ENCODE measurements around the gene TEC. TPM values are rescaled to one million over a fixed set of nuclear protein-coding genes. Genes with fewer than 3 reads are reported as not detected.
A peak's percentile ranks its signal among the peaks of the same experiment; 100 is the strongest.

TEC gene
- total RNA-seq, 1 donor from 2014 or later: 3.4 TPM

DNA sequence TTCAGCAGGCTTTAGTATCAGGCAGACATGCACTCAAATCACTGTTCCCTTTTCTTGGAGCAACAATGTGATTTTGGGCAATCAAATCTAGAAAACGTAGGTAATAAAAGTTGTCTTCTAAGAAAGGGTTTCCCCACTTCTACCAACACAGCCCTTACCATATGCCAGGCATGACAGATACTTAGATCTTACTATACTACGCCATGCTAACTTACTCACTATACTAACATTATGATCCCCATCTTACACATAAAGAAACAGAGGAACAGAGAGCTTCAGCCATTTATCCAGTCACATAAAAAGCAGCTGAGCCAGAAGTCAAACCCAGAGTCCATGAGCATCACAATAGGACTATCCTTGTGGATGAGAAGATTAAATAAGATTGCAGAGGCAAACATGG, 144.8 kb downstream of the TEC start:
- DNase-seq (ENCODE audit: low spot score): no peak

DNA sequence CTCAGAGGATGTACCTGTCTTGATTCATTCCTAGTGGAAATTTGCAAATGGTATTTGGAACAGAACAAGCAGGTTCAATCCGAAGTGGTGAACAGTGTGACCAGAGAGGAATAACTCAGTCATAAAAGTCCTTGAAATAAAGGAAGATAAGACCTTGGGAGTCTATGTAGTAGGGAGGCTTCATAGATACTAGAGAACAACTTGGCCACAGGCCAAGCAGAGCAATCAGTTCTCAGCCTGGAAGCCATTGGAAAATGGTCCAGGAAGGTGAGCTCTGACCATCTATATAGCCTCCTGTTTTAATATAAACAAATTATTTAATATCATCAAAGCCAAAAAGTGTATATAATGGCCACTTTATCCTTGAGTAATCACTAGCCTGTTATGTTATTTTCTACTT, 146.9 kb downstream of the TEC start:
- no peak for DNase-seq (ENCODE audit: low spot score)

DNA sequence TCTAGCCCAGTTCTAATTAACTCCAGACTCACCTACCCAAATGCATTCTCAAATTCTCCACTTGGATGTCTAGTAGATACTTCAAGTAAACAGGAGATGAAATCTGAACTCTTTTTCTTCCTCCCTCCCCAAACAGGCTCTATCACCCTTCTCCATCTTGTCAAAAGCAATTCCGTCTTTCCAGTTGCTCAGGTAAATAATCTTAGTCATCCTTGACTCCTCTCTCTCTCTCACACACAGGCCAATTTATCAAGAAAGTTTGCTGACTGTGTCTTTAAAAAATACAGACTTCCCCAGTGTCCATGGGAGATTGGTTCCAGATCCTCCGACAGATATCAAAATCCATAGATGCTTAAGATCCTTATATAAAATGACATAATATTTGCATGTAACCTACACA, 148.5 kb downstream of the TEC start:
- no peak for DNase-seq (ENCODE audit: low spot score)

DNA sequence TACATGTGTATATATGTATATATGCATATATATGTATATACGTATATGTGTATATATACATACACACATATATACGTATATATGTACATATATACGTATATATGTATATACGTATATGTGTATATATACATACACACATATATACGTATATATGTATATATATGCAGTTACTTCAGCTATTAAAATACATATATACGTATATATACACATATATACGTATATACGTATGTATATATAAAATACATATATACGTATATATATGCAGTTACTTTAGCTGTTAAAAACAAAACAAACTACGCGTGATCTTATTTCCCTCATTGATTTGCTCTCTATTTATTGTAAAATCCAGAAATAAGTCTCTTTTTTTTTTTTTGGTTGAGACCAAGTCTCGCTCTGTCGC, 149.5 kb downstream of the TEC start:
- no peak for DNase-seq (ENCODE audit: low spot score)

DNA sequence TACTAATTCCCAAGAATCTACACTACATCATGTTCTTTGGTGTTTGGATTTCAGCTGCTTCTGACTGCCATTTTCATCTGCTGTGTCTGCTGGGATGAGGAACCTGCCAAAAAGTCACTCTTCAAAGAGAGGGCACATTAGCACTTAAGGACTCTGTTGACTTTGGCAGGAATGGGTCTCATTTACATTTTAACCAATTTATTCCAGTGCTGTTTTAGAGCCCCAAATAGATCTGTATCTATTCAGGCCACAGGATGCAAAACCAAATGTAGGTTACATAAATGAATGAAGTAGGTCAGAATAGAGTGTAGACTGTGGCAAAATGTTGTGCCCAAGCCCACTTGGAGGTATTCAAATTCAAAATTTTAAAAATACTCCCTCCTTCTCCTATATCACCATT, 150.0 kb downstream of the TEC start:
- no peak for DNase-seq (ENCODE audit: low spot score)

DNA sequence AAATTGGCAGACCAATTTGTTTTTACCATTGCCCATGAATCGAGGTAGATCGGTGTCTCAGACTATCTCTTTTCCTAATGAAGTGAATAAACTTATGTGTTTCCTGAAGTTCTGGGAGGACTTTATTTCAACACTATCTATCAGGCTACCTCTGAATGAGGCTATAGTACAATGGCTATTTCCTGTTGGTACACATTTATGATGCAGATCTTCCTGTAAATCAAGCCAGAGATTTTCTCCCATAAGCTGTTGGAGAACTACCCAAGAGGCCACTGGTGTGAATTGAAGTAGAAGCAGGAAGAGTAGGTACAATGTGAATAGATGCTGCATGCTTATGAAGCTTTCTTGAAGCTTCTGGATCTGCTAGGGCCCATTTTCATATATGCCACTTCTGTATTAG, 151.6 kb downstream of the TEC start:
- DNase-seq (ENCODE audit: low spot score): no peak

DNA sequence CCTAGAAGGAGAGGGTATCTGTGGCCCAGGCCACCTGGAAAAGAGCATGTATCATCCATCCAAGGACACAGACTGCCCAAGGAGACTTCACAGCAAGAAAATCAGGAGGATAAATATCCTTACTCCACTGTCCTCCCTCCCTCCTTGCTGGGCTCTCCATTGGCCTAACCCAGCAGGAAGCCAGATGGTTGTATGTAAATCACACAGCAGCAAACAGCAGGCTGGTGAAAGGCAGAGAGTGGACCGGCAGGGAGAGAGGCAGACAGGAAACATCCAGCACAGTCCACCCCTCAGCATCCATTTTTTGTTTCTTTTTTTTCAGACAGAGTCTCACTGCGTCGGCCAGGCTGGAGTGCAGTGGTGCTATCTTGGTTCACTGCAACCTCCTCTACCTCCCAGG, 153.1 kb downstream of the TEC start:
- DNase-seq (ENCODE audit: low spot score): no peak

DNA sequence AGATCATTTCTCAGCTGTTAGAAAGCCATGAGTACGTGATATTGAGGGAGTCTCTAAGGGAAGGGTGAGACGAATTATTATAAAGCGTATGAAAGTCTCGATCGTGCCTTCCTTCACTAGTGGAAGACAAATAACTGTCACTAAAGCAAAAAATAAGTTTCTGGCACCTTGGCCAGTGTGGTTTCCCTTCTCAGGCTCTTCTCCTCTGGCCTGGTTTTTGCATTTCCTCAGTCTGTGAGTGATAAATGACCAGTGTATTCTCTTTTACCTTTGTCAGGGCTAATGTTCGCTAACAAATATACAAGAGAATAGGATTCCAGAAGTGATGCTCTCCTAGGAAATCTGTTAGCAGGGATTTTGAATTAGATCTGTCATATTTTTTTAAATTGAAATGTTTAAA, 155.2 kb downstream of the TEC start:
- no peak for DNase-seq (ENCODE audit: low spot score)

DNA sequence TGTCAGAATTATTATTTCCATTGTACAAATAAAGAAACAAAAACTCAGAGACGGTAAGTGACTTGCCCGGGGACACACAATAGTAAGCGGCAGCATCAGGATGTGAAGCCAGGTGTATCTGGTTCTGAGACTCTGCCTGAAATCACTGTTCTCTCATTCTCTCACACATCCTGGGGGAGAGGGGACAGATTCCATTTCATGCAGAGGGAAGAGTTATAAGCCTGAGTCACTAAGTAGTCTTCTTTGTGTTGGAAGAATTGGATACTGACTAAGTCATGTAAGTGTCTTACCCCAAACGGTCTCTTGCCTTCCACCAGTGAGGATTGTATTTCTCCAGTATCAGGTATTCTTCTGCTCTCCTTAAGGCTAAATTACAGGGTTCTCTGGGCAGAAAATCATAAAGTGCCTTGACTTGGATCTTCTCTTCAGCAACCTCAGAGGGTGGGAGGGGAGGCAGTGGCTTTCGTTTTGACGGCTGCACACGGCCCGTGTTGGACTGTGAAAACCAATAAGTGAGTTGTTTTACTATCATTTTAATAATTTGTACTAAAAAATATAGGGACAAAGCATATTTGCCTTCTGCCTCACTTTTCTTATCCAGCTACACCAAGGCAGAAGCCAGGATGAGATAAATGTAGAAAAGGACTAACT, 157.5 kb downstream of the TEC start:
- no peak for DNase-seq (ENCODE audit: low spot score)

DNA sequence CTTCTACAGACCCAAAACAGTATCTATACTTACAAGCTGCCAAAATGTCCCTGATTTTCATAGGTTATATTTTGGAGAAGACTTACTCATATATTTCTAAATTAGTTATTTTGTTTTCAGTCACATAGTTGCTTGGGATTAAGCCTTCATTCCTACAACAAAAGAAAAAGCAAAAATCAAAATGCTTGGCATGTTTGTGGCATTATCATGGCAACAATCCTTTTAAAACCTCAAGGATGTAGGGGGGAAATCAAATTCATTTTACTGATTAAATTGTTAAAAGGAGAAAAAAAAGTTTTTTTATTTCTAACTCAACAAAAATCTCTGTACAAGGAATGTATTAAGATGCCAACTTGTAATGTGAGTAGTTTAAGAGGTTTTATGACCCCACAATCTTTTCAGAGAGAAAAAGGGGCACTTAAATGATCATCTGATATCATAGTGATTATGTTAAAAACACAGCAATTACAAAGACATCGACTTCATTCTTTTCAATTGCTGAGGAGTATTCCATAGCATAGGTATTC, 159.1 kb downstream of the TEC start:
- DNase-seq (ENCODE audit: low spot score): no peak

DNA sequence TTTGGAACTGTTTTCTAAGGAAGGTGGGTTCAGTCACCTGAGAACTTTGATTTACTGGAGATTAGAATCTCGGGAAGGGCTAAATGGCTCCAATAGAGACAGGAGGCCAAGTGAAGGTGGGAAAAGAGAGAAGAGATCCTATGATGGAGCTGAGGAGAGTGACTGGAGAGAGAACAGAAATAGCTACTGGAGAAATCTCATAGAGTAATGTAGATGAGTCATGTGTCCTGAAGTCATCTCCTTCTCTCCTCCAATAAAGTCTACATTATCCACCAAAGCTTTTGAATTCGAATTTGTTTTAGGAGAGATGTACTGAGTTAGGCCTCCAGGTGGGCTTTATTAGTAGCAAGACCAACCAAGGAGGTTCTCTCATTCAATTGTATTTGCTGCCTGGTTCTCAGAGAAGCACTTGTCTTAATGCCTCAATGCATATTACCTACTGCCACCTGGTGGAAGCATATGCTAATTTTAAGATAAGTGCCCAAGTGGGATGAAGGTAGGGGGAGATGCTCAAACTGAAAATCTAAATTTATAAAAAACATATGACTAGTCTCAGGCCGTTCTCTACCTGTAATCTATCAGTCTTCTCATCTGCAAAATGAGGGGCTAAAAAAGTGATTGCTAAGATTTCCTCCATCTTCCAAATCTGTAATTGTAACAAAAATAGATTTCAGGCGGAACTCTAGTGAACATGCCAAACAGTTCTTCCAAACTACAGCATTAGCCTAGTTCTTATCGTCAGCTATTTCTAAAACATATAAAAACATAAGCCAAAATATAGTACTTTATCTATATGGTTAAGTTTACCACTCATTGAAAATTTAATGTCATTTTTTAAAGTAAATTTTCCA, 160.0 kb downstream of the TEC start:
- DNase-seq (ENCODE audit: low spot score): no peak

DNA sequence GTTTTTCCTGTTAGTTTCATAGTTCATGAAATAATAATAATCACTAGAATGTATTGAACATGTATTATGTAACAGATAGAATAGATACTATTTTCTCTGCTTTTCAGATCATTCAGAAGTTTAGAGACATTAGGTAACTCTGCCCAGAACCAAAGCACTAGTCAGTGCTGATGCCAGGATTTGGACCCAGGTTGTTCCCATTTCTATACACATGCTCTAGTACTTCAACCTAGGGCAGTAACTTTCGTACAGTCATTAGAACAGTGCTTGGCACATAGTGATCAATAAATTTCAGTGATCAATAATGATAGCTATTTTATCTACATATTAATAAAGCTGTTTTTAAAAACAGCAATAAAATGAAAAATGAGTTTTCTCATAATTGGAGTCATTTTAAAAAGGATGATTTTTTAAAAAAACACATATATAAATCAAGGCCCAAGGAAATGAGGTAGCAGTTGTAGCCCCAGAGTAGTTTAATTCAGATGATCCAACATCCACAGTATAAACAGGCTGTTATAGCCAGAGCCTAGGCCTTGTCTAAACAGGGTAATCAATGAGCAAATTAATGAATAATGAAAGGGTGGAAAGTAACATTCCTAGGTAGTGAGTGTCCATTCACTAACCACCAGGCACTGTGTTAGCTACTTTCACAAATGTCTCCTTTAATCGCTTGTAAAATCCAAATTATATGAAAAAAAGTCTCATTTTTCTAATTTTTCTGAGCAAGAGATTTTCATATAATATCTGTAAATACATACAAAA, 161.1 kb downstream of the TEC start:
- DNase-seq (ENCODE audit: low spot score): no peak

DNA sequence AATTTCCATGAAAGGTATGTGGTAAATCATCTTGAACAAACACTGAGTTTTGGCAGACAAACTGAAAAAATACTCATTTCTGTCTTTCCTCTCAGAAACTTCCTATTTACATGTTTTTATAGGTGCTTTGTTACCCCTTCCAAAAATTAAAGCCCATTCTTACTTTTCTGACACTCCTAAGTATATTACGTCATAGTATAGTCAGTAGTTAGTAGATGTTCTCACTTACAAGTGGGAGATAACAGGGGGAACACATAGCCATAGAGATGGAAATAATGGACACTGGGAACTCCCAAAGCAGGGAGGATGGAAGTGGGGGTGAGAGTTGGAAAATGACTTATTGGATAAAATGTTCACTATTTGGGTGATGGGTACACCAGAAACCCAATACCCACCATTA, 164.4 kb downstream of the TEC start:
- DNase-seq (ENCODE audit: low spot score): no peak

DNA sequence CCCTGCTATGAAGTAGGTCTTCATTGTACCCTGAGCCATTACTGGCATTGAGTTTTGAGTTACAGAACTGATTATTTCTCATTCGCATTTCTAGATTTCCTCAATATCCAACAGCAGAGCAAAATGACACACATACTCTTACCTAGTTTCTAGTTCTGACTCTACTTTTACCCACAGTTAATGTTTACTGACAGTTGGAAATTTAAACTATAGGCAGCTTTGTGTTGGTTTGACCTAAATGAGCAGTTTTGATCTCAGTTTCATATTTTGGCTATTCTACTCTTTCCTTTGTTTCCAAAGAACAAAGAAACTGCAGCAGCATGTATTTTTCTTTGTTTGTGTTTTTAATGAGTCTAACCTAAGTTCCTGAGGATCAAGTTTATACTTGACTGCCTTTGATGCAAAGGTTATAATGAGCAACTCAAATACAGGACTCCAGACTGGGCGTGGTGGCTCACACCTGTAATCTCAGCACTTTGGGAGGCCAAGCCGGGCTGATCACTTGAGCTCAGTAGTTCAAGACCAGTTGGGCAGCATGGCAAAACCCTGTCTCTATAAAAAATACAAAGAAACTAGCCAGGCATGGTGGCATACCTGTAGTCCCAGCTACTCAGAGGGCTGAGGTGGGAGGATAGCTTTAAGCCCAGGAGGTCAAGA, 166.0 kb downstream of the TEC start:
- no peak for DNase-seq (ENCODE audit: low spot score)

DNA sequence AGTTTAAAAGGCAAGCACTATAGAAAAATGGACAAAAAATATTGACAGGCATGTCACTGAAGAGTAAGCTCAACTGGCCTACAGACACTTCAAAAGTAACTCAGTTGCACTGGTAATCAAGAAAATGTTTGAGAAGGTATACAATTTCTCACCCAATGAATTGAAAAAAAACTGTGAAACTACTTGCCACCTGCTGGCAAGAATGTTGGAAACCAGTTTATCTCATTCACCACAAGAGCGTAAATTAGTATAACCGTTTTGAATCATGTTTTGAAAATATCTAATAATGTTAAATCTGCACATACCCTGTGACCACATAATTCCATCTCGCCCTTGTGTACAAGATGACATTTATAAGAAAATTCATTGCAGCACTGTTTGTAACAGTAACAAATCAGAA, 167.3 kb downstream of the TEC start:
- no peak for DNase-seq (ENCODE audit: low spot score)

DNA sequence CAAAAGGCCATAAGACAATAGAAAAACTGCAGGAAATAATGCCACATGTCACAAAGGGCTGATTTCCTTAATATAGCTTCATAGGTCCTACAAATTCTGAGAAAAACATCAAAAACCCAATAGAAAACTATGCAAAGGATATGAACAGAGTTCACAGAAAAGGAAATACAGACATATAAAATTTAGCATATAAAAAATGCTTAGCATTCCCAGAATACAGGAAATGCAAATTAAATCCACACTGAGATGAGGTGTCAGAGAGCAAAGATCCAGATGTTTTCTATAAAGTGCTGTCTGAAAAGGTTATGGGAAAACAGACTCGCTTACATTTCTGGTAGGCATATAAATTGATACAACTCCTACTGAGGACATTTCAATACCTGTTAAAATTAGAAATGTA, 169.4 kb downstream of the TEC start:
- no peak for DNase-seq (ENCODE audit: low spot score)

DNA sequence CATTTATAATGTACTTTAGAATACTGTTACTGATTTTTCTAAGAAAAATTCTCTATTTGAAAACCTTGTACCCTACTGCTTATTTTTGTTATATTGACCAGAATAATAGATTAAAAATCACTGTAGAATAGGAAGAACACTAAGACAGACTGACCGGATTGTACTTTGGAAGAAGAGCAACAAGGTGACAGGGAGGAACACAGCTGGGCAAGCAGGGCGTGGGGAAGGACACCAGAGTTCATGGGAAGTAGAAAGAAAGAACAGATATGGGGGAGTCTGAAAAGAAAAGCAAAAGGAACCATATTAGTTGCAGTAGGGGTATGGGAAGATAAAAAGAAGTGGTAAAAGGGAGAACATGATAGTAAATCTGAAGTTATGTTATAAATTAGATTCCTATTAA, 174.2 kb downstream of the TEC start:
- no peak for DNase-seq (ENCODE audit: low spot score)

DNA sequence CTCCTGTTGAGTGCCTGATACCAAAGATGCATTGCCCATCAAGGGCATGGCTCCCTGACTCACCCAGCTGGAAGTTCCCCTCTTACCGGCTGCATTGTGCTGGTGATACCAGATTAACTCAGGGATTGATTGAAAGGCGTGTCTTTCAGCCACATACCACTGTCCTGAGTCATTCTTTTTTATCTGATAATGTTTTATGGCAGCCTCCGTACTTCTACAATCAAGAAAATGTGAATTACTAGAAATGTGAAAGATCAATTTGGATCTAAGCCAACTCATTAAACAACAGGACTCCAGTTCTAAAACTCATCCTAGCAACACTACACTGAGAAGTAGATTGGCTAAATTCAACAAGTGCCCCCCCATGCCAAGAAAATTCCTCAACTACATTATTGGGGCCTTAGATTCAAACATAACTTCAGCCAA, 175.6 kb downstream of the TEC start:
- peak; percentile 51 for DNase-seq (ENCODE audit: low spot score)

DNA sequence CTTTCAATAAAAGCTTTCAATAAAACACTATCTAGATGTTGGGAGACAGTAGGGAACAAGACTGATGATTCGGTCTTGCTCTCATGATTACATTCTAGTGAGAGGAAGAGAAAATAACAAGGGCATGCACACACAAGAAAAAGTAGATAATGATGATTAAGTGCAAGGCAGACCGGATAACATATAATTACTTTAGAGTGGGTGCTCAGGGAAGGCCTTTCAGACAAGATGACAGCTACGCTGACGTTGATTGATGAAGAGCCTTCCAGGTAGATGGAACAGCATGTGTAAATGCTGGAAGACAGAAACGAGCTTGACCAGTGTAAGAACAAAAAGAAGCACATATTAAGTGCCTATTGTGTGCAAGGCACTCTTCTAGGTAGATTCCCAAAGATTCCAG, 179.0 kb downstream of the TEC start:
- no peak for DNase-seq (ENCODE audit: low spot score)

DNA sequence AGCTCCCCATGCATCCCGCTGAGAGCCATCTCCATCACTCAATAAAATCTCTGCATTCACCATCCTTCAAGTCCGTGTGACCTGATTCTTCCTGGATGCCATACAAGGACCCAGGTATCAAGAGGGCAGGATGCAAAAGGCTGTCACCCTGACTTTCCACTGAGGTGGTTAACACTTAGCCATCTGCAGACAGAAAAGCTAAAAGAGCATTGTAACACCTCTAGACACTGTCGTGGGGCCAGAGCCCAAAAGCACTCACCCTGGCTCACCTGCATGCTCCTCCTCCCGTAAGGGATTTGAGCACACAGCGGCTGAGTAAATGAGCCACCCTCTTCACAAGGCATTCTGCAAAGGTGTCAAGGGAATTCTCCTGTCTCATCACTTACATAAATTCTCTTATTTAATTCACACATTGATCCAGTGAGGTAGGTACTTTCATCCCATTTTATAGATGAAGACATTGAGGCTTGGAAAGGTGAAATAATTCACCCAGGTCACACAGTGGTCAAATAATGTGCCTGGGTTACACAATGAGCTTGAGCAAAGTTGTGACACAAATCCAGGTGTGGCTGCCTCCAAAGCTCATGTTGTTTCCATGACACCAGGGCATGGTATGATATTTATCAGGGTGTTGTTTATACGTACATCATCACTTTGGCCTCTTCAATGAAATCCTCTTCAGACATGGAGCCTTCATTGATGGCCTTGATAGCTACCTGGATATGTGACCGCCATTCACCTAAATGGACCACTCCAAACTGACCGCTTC, 183.6 kb downstream of the TEC start:
- DNase-seq (ENCODE audit: low spot score): no peak
